Dendritic cell treated with granulocyte-macrophage colony-stimulating factor and Interleukin-4, amounts not matched to agents 40 ng/mL and 50 ng/mL, for 4 days (primary cell): ENCODE measurements around the gene HLA-B.
"Not testable (repeated sequence)": the region's sequence is repeated elsewhere in the genome, so short reads cannot be mapped to it uniquely, and the experiment has no call there.

Experiments used
- H3K27ac Mint-ChIP-seq: one replicate; pipeline ENCODE4 v1.8.0; 2022; ENCODE audit warnings: mild to moderate bottlenecking, mixed read lengths
- H3K27me3 Mint-ChIP-seq: one replicate; pipeline ENCODE4 v1.8.0; 2022; ENCODE audit warnings: mild to moderate bottlenecking, mixed read lengths
- H3K36me3 Mint-ChIP-seq: one replicate; pipeline ENCODE4 v1.8.0; 2022; ENCODE audit warnings: low read depth, mixed read lengths
- H3K4me1 Mint-ChIP-seq: one replicate; pipeline ENCODE4 v1.8.0; 2022; ENCODE audit warnings: low read depth, mixed read lengths
- H3K4me3 Mint-ChIP-seq: one replicate; pipeline ENCODE4 v1.8.0; 2022; ENCODE audit warnings: mild to moderate bottlenecking, moderate library complexity, mixed read lengths
- H3K9me3 Mint-ChIP-seq: one replicate; pipeline ENCODE4 v1.8.0; 2022; ENCODE audit warnings: mixed read lengths
- intact Hi-C: fragments of 100-400 bp; cut with micrococcal nuclease; formaldehyde crosslinking; loops from one replicate; pipeline ENCODE4 v1.15.0; 2022

Gene HLA-B

GRCh38 chr6:31375699-31376098 lies 18.7 kb upstream of the HLA-B start:
- Mint-ChIP-seq H3K27ac (no peak overlapping the region), H3K9me3 (peaks cover 11% of the 10 kb centered on the region), H3K4me1 (no peaks in the 10 kb centered on the region), H3K4me3 (no peak overlapping the region), H3K27me3 (peaks cover 32% of the 10 kb centered on the region), H3K36me3 (no peaks in the 10 kb centered on the region)
- intact Hi-C loops = no loop called here

DNA sequence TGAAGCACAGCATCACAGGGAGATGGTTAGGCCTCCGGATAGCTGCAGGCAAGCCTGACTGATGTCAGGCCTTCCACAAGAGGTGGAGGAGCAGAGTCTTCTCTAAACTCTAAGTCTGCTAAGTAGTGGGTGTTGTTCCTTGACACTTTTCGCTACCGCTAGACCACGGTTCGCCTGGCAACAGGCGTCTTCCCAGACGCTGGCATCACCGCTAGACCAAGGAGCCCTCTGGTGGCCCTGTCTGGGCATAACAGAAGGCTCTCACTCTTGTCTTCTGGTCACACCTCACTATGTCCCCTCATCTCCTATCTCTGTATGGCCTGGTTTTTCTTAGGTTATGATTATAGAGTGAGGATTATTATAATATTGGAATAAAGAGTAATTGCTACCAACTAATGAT lies 17.1 kb upstream of the HLA-B start:
- H3K4me1 Mint-ChIP-seq, H3K4me3 Mint-ChIP-seq, intact Hi-C loops, H3K36me3 Mint-ChIP-seq, H3K27ac Mint-ChIP-seq: not testable (repeated sequence)
- Mint-ChIP-seq H3K9me3 (peaks cover 11% of the 10 kb centered on the region), H3K27me3 (peaks cover 31% of the 10 kb centered on the region)

GRCh38 chr6:31368461-31368860 lies 11.5 kb upstream of the HLA-B start:
- peaks cover 16% of the 10 kb centered on the region for H3K4me1 Mint-ChIP-seq
- H3K9me3 Mint-ChIP-seq = peaks cover 11% of the 10 kb centered on the region
- peaks cover 46% of the 10 kb centered on the region for H3K27me3 Mint-ChIP-seq
- no peaks in the 10 kb centered on the region for H3K36me3 Mint-ChIP-seq
- H3K4me3 Mint-ChIP-seq = no peak overlapping the region
- no peak overlapping the region for H3K27ac Mint-ChIP-seq
- intact Hi-C loops = loop anchor here (5.0 kb wide), 1 partner anchor 96 kb away; the partner anchor contains the start of gene HLA-C

DNA sequence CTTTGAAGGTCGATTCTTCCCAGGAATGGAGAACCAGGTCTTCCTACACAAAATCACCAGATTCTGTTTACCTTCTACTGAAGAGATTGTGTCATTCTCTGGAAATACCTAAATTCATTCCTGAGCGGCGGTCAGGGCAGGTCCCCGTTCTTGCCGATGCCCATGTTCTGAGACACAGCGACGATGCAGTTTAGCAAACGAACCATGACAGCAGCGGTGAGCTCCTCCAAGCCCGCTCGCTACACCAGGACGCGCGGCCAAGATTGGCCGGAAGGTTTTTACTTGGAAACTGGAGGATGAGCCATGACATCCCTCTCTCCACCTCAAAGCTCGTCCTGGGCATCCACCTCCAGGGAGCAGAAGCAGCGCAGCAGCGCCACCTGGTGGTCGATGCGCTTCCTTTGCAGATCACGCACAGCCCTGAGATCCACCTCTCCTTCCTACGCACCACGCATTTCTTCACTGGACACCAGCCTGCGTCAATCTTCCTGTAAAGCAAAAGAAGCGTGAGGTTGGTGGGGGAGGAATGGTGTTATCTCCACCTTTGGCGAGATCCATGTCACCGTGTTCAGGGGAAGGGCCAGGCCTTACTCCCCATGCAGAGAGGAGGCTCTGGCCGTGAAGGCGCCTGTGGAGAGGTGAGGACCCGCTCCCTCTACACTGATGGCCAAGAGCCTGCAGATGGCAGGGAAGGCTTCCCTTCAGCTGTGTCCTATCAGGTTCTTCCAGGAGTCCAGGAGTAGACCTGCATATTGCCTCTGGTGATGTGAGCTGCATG lies 9.9 kb upstream of the HLA-B start:
- H3K27me3 Mint-ChIP-seq = peaks cover 37% of the 10 kb centered on the region
- intact Hi-C loops = loop anchor here (1.0 to 5.0 kb wide), 3 partner anchors 95 to 230 kb away; partner anchors contain the start of gene HLA-C
- H3K27ac Mint-ChIP-seq = no peak overlapping the region
- H3K4me3 Mint-ChIP-seq = peak overlapping the region; percentile 60
- no peaks in the 10 kb centered on the region for H3K36me3 Mint-ChIP-seq
- H3K9me3 Mint-ChIP-seq = peaks cover 4% of the 10 kb centered on the region
- peaks cover 16% of the 10 kb centered on the region for H3K4me1 Mint-ChIP-seq

GRCh38 chr6:31365864-31366263 lies 8.9 kb upstream of the HLA-B start:
- Mint-ChIP-seq H3K36me3 (no peaks in the 10 kb centered on the region), H3K27me3 (peaks cover 38% of the 10 kb centered on the region), H3K4me3 (no peak overlapping the region), H3K27ac (no peak overlapping the region), H3K9me3 (peaks cover 4% of the 10 kb centered on the region), H3K4me1 (peaks cover 16% of the 10 kb centered on the region)
- intact Hi-C loops = loop anchor here (2.0 to 5.0 kb wide), 2 partner anchors 94 to 229 kb away; partner anchors contain the start of gene HLA-C

DNA sequence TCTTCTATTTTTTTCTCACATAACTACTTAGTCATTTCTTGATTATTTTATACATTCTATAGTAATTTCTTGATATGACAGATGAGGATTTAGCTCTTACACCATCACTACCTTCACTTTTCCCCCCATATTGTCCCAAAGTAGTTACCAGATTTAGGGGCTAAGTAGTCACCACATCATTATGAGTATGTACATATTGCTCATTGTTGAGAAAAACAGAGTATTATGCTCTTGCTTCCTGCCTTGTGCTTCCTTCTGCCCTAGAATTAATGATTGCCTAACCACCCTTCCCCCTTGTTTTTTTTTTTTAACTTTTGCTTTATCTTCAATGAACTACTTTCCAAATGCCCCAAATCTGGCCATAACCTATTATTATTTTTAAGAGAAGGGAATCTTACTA lies 6.8 kb upstream of the HLA-B start:
- Mint-ChIP-seq H3K36me3 (no peaks in the 10 kb centered on the region), H3K27me3 (peaks cover 26% of the 10 kb centered on the region)

DNA sequence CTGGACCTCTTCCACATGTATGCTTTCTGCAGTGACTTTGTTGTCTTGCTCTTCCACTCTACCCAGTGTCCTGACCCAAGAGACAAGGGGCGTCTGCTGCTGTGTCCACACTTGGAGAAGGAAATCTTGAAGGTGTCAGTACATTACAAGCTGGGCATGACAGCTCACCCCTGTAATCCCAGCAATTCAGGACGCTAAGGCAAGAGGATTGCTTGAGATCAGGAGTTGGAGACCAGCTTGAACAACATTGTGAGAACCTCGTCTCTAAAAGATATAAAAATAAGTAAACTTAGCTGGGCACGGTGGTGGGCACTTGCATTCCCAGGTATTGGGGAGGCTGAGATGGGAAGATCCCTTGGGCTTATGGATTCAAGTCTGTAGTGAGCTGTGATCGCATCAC lies 5.8 kb upstream of the HLA-B start:
- no peak overlapping the region for H3K4me3 Mint-ChIP-seq
- no peak overlapping the region for H3K27ac Mint-ChIP-seq
- intact Hi-C loops = no loop called here
- H3K4me1 Mint-ChIP-seq = peaks cover 31% of the 10 kb centered on the region
- H3K27me3 Mint-ChIP-seq = peaks cover 22% of the 10 kb centered on the region
- no peaks in the 10 kb centered on the region for H3K36me3 Mint-ChIP-seq
- peaks cover 8% of the 10 kb centered on the region for H3K9me3 Mint-ChIP-seq

More for the DNA sequence above, 6.8 kb upstream of the HLA-B start:
- intact Hi-C loops = no loop called here
- Mint-ChIP-seq H3K4me1 (peaks cover 22% of the 10 kb centered on the region), H3K4me3 (no peak overlapping the region), H3K27ac (no peak overlapping the region), H3K9me3 (peaks cover 8% of the 10 kb centered on the region)

DNA sequence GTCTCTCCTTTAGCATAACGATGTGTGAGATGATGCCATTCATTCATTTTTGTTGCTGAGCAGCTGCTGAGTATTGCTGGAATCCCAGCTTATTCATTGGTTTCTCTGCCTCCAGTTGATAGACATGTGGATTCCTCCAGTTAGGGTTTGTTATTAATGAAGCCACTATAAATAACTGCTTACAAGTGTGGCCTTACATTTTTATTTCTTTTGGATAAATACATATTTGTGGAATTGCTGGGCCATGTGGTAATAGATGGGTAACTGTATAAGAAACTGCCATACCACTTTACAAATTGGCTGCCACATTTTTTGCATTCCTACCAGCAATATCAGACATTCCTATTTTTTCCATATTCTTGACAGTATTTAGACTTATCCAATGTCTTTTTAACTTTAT lies 2.6 kb upstream of the HLA-B start:
- Mint-ChIP-seq H3K27me3 (peaks cover 3% of the 10 kb centered on the region), H3K36me3 (peaks cover 24% of the 10 kb centered on the region), H3K27ac (peak overlapping the region; percentile 56), H3K9me3 (peaks cover 8% of the 10 kb centered on the region), H3K4me3 (no peak overlapping the region), H3K4me1 (peaks cover 43% of the 10 kb centered on the region)
- intact Hi-C loops = no loop called here

GRCh38 chr6:31358302-31358701 lies 1.3 kb upstream of the HLA-B start:
- Mint-ChIP-seq H3K27ac (peak overlapping the region; percentile 98), H3K36me3 (peaks cover 37% of the 10 kb centered on the region), H3K9me3 (peaks cover 8% of the 10 kb centered on the region), H3K27me3 (peaks cover 3% of the 10 kb centered on the region), H3K4me1 (peaks cover 47% of the 10 kb centered on the region), H3K4me3 (peak overlapping the region; percentile 91)
- intact Hi-C loops = no loop called here

- peak overlapping the region; percentile 91 for H3K4me3 Mint-ChIP-seq
- H3K27me3 Mint-ChIP-seq = peaks cover 3% of the 10 kb centered on the region
- H3K9me3 Mint-ChIP-seq = peaks cover 8% of the 10 kb centered on the region
- peaks cover 51% of the 10 kb centered on the region for H3K4me1 Mint-ChIP-seq
- peak overlapping the region; percentile 98 for H3K27ac Mint-ChIP-seq
- intact Hi-C loops = no loop called here
- H3K36me3 Mint-ChIP-seq = peaks cover 41% of the 10 kb centered on the region
Measured at GRCh38 chr6:31357886-31358285, 907 bp upstream of the HLA-B start.

GRCh38 chr6:31356216-31356945 lies 598 bp downstream of the HLA-B start:
- peak overlapping the region; percentile 91 for H3K4me3 Mint-ChIP-seq
- H3K9me3 Mint-ChIP-seq = peaks cover 8% of the 10 kb centered on the region
- intact Hi-C loops = no loop called here
- peaks cover 49% of the 10 kb centered on the region for H3K36me3 Mint-ChIP-seq
- peaks cover 2% of the 10 kb centered on the region for H3K27me3 Mint-ChIP-seq
- peaks cover 61% of the 10 kb centered on the region for H3K4me1 Mint-ChIP-seq
- H3K27ac Mint-ChIP-seq = peak overlapping the region; percentile 98

DNA sequence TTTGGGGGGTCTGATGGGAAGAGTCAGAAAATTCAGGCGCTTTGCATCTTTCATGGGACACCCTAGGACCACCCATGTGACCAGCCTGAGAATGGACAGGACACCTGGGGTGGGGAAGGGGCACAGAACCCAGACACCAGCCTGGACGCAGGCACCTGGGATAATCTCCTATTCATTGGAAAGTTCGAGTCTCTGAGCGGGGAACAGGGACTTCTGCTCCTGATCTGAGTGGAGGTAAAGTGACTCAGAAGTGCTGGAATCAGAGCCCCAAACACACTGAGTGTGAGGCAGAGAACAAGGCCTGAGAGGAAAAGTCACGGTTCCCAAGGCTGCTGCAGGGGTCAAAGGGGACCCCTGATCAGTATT lies 1.4 kb downstream of the HLA-B start:
- peaks cover 61% of the 10 kb centered on the region for H3K4me1 Mint-ChIP-seq
- intact Hi-C loops = no loop called here
- peaks cover 49% of the 10 kb centered on the region for H3K36me3 Mint-ChIP-seq

DNA sequence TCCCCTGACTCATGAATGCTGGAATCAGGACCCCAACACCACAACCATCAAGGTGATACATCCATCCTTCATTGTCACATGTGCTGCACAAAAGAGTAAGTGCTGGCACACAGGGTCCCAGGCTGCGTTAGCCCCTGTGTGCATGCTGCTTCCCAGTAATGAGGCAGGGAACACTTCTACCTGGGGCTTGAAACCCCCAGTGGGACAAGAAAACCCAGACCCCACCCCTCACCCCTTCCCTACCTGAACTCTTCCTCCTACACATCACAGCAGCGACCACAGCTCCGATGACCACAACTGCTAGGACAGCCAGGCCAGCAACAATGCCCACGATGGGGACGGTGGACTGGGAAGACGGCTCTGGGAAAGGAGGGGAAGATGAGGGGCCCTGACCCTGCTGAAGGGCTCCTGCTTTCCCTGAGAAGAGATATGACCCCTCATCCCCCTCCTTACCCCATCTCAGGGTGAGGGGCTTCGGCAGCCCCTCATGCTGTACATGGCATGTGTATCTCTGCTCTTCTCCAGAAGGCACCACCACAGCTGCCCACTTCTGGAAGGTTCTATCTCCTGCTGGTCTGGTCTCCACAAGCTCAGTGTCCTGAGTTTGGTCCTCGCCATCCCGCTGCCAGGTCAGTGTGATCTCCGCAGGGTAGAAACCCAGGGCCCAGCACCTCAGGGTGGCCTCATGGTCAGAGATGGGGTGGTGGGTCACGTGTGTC lies 2.0 kb downstream of the HLA-B start:
- intact Hi-C loops = no loop called here
- H3K27me3 Mint-ChIP-seq = no peaks in the 10 kb centered on the region
- H3K36me3 Mint-ChIP-seq = peaks cover 49% of the 10 kb centered on the region
- H3K4me1 Mint-ChIP-seq = peaks cover 61% of the 10 kb centered on the region
- H3K4me3 Mint-ChIP-seq = peak overlapping the region; percentile 91
- H3K9me3 Mint-ChIP-seq = no peaks in the 10 kb centered on the region
- peak overlapping the region; percentile 98 for H3K27ac Mint-ChIP-seq

More for the DNA sequence above, 1.4 kb downstream of the HLA-B start:
- H3K27me3 Mint-ChIP-seq = no peaks in the 10 kb centered on the region
- peak overlapping the region; percentile 91 for H3K4me3 Mint-ChIP-seq
- H3K9me3 Mint-ChIP-seq = peaks cover under 1% of the 10 kb centered on the region
- peak overlapping the region; percentile 98 for H3K27ac Mint-ChIP-seq
